Measurements from ENCODE around the gene VWCE.
A peak's percentile ranks its signal among the peaks of the same experiment; 100 is the strongest.

The VWCE gene, protein sequence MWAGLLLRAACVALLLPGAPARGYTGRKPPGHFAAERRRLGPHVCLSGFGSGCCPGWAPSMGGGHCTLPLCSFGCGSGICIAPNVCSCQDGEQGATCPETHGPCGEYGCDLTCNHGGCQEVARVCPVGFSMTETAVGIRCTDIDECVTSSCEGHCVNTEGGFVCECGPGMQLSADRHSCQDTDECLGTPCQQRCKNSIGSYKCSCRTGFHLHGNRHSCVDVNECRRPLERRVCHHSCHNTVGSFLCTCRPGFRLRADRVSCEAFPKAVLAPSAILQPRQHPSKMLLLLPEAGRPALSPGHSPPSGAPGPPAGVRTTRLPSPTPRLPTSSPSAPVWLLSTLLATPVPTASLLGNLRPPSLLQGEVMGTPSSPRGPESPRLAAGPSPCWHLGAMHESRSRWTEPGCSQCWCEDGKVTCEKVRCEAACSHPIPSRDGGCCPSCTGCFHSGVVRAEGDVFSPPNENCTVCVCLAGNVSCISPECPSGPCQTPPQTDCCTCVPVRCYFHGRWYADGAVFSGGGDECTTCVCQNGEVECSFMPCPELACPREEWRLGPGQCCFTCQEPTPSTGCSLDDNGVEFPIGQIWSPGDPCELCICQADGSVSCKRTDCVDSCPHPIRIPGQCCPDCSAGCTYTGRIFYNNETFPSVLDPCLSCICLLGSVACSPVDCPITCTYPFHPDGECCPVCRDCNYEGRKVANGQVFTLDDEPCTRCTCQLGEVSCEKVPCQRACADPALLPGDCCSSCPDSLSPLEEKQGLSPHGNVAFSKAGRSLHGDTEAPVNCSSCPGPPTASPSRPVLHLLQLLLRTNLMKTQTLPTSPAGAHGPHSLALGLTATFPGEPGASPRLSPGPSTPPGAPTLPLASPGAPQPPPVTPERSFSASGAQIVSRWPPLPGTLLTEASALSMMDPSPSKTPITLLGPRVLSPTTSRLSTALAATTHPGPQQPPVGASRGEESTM

DNA sequence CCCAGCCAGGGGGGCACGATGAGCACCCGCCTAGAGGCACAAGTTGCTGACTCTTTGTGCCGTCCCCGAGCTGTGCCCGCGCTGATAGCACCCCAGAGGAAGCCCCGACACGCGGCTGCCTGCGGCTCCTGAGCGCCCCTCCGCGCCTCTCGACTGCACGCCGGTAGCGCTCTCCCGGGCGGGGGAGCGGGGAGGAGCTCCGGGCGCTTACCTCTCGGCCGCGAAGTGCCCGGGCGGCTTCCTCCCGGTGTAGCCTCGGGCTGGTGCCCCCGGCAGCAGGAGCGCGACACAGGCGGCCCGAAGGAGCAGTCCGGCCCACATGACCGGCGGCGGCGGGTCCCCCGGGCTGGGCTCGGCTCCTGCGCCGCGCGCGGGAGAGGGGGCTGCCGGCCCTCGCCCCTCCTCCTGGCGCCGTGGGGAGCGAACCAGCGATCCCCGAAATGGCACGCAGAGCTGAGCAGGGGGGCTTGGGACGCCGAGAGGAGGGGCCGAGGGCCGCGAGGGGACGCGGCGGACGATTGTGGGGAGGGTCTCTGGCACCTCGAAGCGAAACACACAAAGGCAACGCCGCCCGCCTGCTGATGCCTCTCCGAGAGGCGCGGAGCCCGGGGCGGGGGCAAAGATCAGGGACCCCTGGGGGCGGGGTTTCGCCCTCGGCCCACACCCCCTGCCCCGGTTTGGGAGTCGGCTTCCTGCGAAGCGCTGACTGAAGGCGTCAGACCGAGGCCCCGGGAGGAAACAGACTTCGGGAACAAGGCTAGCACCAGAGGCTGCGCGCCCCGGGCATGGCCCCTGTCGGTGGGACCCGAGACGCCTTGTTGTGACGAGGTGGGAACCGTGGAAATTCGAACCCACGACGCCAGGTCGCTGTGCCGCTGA is at the start of gene VWCE:
VWCE (minus strand) TSS at position 600 of the 879 bp plus-strand sequence; CDS start at position 321, 279 bp downstream.
- no peak for DNase-seq (ENCODE audit: low read depth)

DNA sequence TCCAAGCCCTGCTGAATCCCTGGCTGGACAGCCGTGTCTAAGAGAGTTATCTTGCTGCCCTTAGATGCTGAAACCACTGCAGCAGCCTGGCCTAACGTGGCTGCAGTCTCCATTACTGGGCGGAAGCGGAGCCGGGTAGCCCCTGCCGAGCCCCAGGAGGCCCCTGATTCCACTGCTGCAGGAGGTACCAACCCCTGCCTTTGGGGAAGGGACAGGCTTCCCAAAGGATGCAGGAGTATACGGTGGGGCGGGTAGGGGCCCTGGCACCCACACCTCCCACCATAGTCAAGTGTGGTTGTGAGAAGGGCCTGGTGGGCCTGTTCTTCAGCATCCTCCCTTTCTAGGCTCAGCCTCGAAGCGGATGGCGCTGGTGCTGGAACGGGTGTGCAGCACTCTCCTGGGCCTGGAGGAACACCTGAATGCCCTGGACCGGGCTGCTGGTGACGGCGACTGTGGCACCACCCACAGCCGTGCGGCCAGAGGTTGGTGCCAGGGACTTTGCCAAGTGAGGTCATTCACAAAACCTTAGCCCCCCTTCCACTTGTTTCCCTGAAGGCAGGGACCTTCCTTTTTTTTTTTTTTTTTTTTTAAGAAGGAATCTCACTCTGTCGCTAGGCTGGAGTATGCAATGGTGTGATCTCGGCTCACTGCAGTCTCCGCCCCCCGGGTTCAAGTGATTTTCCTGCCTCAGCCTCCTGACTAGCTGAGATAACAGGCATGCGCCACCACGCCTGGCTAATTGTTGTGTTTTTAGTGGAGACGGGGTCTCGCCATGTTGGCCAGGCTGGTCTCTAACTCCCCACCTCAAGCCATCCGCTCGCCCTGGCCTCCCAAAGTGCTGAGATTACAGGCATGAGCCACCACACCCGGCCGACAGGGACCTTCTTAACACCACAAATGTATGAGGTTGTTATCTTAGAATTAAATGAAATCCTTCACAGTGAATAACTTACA is 49.0 kb upstream of the VWCE start:
- no peak for DNase-seq (ENCODE audit: low read depth)

DNA sequence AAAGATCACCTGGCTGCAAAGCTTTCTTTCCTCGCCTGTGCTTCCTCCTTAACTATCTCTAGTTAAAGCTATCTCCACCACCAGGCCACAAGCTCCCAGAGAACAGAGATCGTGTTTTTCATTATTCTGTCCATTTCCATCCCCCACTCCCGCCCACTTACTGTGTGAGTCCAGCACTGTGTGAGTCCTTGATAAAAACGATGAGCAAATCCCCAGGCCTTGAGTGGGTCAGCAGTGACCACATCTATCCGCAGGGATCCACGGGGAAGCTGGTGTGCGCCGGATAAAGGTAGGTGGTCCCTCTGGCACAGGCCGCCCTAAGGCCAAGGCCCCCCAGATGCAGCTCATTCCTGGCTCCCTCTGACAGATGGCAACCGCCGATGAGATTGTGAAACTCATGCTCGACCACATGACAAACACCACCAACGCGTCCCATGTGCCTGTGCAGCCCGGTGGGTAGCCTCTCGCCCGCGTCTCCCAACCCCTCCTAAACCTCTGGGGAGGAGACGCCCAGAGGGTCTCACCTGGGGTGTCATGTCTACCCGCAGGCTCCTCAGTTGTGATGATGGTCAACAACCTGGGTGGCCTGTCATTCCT is 47.2 kb upstream of the VWCE start:
- DNase-seq (ENCODE audit: low read depth), result no peak

DNA sequence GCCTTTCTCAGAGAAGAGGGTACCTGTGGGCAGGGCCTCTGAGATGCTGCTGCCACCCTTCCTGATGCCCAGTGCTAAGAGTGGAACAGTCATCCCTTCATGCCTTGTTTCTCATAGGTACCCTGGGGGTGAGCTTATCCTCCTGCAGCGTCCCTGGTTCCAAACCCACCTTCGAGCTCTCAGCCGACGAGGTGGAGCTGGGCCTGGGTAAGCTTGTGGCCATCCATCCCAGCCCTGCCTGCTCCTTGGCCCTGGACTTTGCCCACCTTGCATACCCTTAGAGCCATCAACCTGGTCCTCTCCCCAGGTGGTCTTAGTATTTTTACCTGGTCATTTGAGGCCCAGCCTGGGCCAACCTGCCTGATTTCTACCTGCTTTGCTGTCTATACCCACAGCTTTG is 46.6 kb upstream of the VWCE start:
- no peak for DNase-seq (ENCODE audit: low read depth)

DNA sequence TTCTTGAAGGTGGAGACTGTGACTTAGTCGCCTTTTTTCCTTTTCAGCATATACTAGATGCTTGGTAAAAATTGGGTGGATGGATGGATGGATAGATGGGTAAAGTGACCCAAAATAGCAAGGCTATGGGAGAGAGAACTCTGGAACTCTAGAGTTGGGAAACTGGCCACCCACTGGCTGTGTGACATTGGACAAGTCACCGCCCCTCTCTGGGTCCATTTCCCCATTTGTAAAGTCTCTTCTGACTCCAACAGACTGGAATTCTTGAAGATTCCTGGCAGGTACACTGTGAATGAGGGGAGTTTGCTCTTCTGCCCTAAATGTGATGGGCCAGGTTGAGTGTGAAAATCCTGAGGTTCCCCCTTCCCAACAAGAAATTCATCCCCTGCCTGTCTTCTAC is 45.9 kb upstream of the VWCE start:
- no peak for DNase-seq (ENCODE audit: low read depth)

DNA sequence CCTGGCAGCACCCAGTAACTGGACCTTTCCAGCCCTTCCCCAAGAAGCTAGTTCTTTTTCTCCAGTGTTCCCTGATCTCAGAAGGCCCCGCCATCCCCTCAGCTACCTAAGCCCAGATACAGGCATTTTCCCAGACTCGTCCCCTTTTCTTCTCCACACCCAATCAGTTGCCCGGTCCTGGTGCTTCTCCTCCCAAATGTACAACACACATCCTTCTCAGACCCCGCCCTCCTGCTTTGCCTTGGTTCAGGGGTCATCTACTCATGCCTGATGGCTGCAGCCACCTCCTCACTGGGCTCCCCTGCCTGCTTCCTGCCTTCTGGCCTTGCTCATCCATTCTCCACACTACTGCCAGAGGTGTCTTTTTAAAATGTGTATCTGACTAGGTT is 44.4 kb upstream of the VWCE start:
- DNase-seq (ENCODE audit: low read depth), result no peak

DNA sequence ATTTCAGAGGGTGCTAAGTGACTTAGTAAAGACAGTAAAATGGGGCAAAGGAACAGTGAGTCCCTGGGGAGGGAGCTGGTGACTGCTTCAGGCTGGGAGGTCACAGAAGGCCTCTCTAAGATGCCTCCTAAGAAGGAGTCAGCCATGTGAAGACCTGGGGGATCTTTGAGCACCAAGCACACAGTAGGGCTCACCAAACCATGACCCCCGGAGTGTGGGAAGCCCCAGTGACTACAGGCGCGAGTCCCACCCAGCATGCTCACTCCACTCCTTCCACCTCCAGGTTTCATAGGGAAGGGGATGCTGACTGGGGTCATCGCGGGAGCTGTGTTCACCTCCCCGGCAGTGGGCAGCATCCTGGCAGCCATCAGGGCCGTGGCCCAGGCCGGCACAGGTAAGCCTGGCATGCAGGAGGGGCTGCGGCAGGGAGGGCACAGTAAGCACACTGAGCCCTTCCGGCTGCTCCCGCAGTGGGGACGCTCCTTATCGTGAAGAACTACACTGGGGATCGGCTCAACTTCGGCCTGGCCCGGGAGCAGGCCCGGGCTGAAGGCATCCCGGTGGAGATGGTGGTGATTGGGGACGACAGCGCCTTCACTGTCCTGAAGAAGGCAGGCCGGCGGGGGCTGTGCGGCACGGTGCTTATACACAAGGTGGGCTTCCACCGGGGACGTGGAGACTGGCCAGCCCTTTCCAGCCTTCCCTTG is 43.8 kb upstream of the VWCE start:
- DNase-seq (ENCODE audit: low read depth), result no peak

DNA sequence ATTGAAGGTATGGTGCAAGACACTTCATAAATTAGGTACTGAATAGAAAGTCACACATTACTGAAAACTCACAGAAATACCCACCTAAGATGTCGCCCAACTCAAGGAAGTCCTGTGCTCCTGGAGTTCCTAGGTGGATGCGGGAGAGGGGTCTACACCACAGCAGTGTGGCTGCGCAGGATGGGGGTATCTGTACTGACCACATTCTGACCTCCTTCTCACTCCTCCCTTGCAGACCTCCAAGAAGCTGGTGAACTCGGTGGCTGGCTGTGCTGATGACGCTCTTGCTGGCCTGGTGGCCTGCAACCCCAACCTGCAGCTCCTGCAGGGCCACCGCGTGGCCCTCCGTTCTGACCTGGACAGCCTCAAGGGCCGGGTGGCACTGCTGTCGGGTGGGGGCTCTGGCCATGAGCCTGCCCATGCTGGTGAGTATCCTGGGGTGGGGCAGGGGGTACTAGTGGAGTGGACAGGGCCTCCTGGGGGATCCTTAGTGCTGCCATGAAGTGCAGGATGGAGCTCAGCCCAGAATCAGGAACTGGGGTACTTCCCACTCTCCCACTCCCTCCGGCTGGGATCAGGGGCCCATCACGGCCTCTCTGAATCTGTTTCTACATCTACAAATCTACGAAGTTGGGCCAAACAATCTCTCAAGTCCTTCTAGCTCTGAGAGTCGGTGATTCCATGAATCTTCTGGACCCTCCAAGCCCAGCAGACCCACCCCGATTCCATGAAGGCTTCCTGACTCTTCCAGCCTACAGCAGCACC is 42.8 kb upstream of the VWCE start:
- DNase-seq (ENCODE audit: low read depth), result no peak

DNA sequence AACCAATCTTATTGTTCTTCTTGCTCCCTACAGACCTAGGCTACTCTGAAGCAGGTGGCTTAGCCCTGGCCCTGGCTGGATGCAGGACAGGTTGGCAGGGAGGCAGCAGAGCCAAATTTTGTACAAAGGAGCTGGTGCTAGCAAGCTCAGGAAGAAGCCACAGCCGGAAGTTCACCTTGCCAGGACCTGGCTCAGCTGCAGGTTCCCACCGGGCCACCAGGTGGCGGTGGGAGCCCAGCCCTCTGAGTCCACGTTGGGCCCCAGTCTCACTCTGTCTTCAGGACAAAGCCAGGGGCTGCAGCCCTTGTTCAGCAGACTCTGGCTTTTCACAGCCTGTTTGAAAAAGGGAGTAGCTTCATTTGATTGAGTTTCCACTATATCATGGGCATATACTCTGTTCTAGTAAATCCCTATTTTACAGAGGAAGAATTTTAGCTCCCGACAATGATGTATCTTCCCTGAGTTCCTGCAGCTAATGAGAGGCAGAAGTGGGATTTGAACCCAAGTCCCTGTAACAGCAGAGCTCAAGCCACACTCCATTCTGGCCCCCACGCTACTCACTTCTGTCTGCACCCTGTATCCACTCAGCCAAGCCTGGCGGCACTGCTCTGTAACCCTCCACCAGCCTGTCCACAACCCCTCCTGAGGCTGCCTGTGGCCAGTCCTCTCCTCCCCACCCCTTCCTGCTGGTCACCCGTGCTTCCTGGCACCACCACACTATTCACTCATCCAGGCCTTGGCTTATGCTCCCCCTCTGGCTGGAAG is 41.2 kb upstream of the VWCE start:
- no peak for DNase-seq (ENCODE audit: low read depth)

DNA sequence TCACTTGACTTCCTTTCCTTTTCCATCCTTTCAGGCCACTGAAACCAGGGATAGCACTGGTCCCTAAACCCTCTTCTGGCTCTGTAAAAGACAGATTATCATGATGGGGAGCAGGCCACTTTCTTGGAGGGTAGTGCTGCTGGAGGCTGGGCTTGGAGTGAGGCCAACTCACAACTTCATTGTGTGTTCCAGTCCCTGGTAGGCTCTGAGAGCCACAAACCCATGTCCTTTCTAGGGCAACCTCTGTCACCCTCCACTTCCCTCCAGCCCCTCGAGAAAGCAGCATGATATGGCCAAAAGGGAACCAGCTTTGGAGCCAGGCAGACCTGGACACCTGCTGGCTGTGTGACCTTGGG is 40.2 kb upstream of the VWCE start:
- no peak for DNase-seq (ENCODE audit: low read depth)

DNA sequence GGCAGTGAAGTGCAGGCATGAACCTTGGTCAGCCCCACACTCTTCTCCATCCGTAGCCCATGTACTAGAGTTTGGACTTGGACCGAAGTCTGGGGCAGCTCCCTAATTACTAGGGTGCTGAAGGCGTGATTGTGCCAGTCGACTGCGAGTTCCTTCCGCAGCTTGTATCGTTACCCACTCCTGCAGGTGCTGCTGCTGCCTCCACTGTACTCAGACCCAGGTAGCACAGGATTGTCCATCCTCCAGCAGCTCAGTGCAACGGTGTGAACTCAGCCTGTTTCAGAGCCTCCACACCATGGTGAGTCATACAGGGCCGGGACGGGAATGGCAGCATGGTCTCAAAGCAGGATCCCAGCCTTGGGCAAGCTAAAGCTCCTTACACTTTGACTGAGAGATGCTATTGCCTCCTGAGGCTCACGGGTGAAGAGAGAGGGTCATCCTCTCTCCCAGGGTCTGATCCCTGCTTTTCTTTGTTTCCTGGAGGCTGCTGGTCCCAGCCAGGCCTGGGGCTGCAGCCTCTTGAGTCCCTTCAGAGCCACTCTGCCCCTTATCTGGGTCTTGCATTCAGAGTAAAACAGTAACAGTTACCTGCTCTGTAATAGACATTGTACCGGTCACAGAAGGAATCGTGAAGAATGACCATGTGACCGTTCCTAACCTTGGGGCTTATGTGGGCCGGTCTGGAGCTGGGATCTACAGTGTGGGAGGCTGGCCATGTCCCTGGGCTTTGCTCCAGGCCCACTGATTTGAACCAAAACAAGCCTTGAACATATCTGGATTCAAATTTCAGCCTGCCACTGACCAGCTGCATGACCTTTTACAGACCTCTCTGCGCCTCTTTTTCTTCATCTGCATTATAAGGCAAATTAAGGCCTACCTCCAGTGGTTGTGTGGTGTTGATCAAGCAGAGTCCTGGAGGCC is 39.6 kb upstream of the VWCE start:
- no peak for DNase-seq (ENCODE audit: low read depth)

DNA sequence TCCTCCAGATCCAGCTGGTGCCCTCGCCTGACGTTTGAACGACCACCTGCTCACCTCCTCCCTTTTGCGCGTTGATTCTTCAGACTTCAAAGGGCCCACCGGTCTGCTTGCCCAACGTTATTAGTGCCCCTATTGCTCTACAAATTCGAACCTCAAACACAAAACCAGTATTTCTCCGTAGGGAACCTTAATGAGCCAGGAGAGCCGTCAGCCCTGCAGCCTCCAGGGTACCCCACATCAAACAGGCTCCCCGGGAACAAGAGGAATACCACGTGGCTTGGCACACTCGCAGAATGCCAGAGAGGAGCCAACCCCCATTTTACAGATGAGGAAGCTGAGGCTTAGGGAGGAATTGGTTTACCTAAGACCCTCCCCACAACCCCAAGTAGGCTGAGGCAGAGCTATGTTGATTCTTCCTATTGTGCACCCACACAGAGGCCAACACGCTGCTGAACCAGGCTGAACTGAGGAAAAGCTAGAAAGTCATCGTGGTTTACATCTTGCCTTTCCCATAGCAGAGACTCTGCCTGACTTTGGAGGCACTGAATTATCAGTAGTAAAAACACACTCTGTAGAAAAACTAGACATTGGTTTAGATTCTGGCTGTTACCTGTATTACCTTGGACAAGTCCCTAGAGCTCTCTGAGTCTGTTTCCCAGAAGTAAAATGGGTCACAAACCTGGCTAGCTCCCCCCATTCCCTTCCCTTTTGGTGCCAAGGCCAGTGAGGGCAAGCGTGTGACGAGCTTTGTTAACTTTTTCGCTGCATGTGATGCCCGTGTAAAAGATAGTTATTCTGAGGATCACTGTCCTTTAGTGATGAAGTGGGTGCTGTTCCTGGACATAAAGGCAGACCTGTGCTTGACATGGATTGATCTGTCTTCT is 38.7 kb upstream of the VWCE start:
- no peak for DNase-seq (ENCODE audit: low read depth)

DNA sequence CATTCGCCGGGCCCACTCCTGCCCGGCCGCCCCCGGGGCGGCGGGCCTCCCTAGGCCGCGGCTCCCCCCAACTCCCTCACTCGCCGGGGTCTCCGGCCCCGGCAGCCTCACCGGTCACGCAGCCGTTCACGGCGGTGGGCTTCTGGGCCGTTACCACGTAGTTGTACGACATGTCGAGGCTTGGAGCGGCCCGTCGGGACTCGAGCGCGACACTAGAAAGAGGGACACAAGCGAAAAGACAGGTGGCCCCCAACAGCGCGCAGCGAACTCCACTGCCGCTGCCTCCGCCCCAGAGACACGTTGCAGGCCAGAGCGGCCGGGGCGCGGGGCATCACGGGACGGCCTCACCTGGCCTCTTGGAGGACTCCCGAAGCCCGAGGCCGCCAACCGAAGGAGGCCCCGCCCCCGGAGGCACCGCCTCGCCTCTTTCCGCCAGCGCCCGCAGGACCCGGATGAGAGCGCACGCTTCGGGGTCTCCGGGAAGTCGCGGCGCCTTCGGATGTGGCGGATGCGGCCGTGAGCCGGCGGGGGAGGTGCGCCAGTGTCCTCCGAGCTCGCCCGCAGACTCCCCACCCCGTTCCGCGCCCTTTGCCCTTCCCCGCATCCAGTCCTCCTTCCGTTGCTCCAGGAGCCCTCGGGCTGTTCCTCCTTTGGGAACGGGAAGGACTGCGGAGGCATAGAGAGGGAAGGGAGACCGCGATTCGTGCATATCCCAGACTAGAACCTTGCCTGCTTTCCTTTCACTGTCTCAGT is 37.9 kb upstream of the VWCE start, which contains the start of the genes DDB1 and TKFC:
DDB1 (minus strand) TSS at position 309 of the 753 bp plus-strand sequence; CDS start at position 172, 137 bp downstream.
TKFC (plus strand) TSS at position 432 of the 753 bp plus-strand sequence. CDS start 1,501 bp downstream, outside the sequence.
- DNase-seq (ENCODE audit: low read depth), result peak; percentile 49

DNA sequence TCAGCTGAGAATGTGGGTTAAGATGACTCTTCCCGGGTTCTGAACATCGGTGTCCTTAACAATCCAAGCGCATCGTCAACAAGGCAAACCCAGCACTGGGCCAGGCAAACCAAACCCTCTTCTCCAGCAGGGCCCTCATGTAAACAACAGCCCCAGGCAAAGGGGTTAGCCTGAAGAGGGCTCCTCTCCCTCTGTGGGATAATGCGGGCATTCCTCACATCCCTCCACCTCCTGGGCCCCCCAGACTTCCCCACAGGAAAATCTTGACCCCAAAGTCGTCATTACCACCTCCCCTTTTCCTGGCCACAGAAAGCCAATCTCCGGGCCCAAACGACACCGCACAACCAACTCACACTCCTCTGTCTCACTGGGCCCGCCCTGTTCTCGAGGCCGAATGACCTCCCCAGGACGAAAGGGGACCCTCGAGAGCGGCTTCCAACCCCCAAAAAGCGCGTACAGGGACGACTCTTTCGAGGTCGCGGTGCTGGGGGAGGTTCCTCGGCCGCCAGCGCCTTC is 37.2 kb upstream of the VWCE start:
- DNase-seq (ENCODE audit: low read depth), result no peak

DNA sequence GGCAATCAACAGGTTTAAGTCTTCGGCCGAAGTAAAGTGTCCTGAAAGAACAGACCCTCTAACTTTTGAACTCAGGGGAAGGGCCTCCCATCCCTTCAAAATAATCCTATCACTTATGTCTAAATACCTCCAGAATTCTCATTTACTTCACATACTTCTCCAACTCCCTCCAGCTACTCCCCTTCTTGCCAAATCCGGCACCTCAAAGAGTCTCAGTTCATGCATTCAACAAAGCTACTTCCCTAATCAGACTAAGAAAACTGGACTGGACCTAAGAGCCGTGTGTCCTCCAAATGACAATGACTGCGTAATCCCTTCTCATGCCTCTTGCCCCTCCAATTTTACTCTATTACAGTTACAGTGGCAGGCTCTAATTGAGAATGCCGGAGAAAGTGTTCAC is 36.5 kb upstream of the VWCE start:
- DNase-seq (ENCODE audit: low read depth), result no peak

Measured in GM04503 (cell line).